HG03097 (cell line): Measurements from ENCODE around the gene STAMBPL1.

Experiments used
- ATAC-seq: cut with Tn5 transposase; IDR thresholded peaks from one replicate; pipeline ENCODE4 v1.9.1; 2021; ENCODE audit not compliant: unreplicated experiment, low FRiP score

Gene STAMBPL1

GRCh38 chr10:88943778-88944177, 63.7 kb downstream of the STAMBPL1 start:
- no peak for ATAC-seq

GRCh38 chr10:88944813-88945212, 64.8 kb downstream of the STAMBPL1 start:
- ATAC-seq = peak; percentile 53

GRCh38 chr10:88946200-88946599, 66.2 kb downstream of the STAMBPL1 start:
- no peak for ATAC-seq

- no peak for ATAC-seq
These were observed 67.0 kb downstream of the STAMBPL1 start for GRCh38 chr10:88946965-88947590.

- no peak for ATAC-seq
These were observed 69.0 kb downstream of the STAMBPL1 start for GRCh38 chr10:88949051-88949450.

- no peak for ATAC-seq
These were observed 70.1 kb downstream of the STAMBPL1 start for GRCh38 chr10:88949912-88950837.

GRCh38 chr10:88952647-88953111, 72.6 kb downstream of the STAMBPL1 start, which contains the start of gene ACTA2:
ACTA2 (minus strand) TSS chr10:88952773; CDS start chr10:88948930, 3,843 bp downstream.
- no peak for ATAC-seq

- ATAC-seq = no peak
These were observed 73.6 kb downstream of the STAMBPL1 start for GRCh38 chr10:88953662-88954061.

- no peak for ATAC-seq
These were observed 74.5 kb downstream of the STAMBPL1 start for GRCh38 chr10:88954458-88955083.

GRCh38 chr10:88957381-88957780, 77.3 kb downstream of the STAMBPL1 start:
- ATAC-seq = no peak

- ATAC-seq = no peak
These were observed 78.7 kb downstream of the STAMBPL1 start for GRCh38 chr10:88958721-88959120.

- ATAC-seq = no peak
These were observed 80.8 kb downstream of the STAMBPL1 start for GRCh38 chr10:88960802-88961201.

GRCh38 chr10:88961266-88961665, 81.2 kb downstream of the STAMBPL1 start:
- ATAC-seq = no peak

GRCh38 chr10:88962336-88962735, 82.3 kb downstream of the STAMBPL1 start:
- ATAC-seq = no peak

- no peak for ATAC-seq
These were observed 83.3 kb downstream of the STAMBPL1 start for GRCh38 chr10:88963318-88963717.

GRCh38 chr10:88964360-88964759, 84.3 kb downstream of the STAMBPL1 start:
- no peak for ATAC-seq

GRCh38 chr10:88964869-88965415, 84.9 kb downstream of the STAMBPL1 start:
- ATAC-seq = no peak

GRCh38 chr10:88966797-88967196, 86.8 kb downstream of the STAMBPL1 start:
- no peak for ATAC-seq

- no peak for ATAC-seq
These were observed 88.3 kb downstream of the STAMBPL1 start for GRCh38 chr10:88968391-88968790.

GRCh38 chr10:88971221-88972061, 91.4 kb downstream of the STAMBPL1 start:
- ATAC-seq = no peak
